Measurements from ENCODE around the gene DHRSX.

The DHRSX gene

GRCh38 chrX:2408856-2409255, 91.9 kb downstream of the DHRSX start:
- no peak for DNase-seq (ENCODE audit: low read depth)
- H3K4me3 ChIP-seq (ENCODE audit: low read depth, low read length) = no peak overlapping the region
- TF ChIP-seq, protein P1, sequence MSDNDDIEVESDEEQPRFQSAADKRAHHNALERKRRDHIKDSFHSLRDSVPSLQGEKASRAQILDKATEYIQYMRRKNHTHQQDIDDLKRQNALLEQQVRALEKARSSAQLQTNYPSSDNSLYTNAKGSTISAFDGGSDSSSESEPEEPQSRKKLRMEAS (IDR thresholded peaks at IDR 0.05; ENCODE audit: low read depth, low read length) = no peak
- TF ChIP-seq POLR2A (IDR thresholded peaks at IDR 0.05; ENCODE audit: extremely low read depth, insufficient read length) (no peak), CTCF (IDR thresholded peaks at IDR 0.05; ENCODE audit: low read depth, low read length) (no peak), MYC (IDR thresholded peaks at IDR 0.05; ENCODE audit: low read depth, low read length) (no peak)

DNA sequence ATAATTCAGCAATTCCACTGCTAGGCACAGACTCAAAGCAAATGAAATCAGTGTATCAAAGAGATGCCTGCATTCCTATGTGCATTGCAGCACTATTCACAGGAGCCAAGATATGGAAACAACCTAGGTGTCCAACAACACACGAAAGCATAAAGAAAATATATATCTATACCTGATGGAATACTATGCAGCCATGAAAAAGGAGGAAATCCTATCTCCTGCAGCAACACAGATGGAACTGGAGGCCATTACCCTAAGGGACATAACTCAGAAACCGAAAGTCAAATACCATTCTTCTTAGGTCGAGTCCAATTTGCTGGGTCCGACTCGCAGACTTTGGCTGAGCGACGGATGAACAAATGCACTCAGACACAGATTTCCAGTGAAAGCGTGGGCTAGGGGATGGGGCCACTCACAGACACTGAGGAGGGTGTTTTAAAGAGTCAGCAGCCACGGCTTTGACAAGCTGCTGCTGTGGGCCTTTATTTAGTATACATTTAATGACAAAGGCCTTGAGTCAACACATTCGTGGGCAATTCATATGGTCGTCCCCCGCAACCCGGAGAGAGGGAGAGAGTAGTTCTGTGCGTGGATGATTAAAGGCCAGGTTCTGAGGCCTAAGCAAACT, 93.8 kb downstream of the DHRSX start:
- H3K4me3 ChIP-seq (ENCODE audit: low read depth, low read length) = no peak overlapping the region
- no peak for DNase-seq (ENCODE audit: low read depth)
- TF ChIP-seq, protein P1 (IDR thresholded peaks at IDR 0.05; ENCODE audit: low read depth, low read length) = no peak
- no peak for TF ChIP-seq POLR2A (IDR thresholded peaks at IDR 0.05; ENCODE audit: extremely low read depth, insufficient read length)
- no peak for TF ChIP-seq CTCF (IDR thresholded peaks at IDR 0.05; ENCODE audit: low read depth, low read length)
- TF ChIP-seq MYC (IDR thresholded peaks at IDR 0.05; ENCODE audit: low read depth, low read length) = no peak

GRCh38 chrX:2404776-2405175, 96.0 kb downstream of the DHRSX start:
- TF ChIP-seq CTCF (IDR thresholded peaks at IDR 0.05; ENCODE audit: low read depth, low read length) = no peak
- no peak for TF ChIP-seq MYC (IDR thresholded peaks at IDR 0.05; ENCODE audit: low read depth, low read length)
- TF ChIP-seq, protein P1 (IDR thresholded peaks at IDR 0.05; ENCODE audit: low read depth, low read length) = no peak
- TF ChIP-seq POLR2A (IDR thresholded peaks at IDR 0.05; ENCODE audit: extremely low read depth, insufficient read length) = no peak
- H3K4me3 ChIP-seq (ENCODE audit: low read depth, low read length) = no peak overlapping the region
- DNase-seq (ENCODE audit: low read depth) = no peak

- H3K4me3 ChIP-seq (ENCODE audit: low read depth, low read length) = no peak overlapping the region
- TF ChIP-seq POLR2A (IDR thresholded peaks at IDR 0.05; ENCODE audit: extremely low read depth, insufficient read length) (no peak), MYC (IDR thresholded peaks at IDR 0.05; ENCODE audit: low read depth, low read length) (no peak), CTCF (IDR thresholded peaks at IDR 0.05; ENCODE audit: low read depth, low read length) (no peak)
- TF ChIP-seq, protein P1 (IDR thresholded peaks at IDR 0.05; ENCODE audit: low read depth, low read length) = no peak
- DNase-seq (ENCODE audit: low read depth) = no peak
Observed at GRCh38 chrX:2402361-2402690, 98.5 kb downstream of the DHRSX start.

- no peak for DNase-seq (ENCODE audit: low read depth)
- TF ChIP-seq MYC (IDR thresholded peaks at IDR 0.05; ENCODE audit: low read depth, low read length) = no peak
- TF ChIP-seq, protein P1 (IDR thresholded peaks at IDR 0.05; ENCODE audit: low read depth, low read length) = no peak
- no peak for TF ChIP-seq CTCF (IDR thresholded peaks at IDR 0.05; ENCODE audit: low read depth, low read length)
- TF ChIP-seq POLR2A (IDR thresholded peaks at IDR 0.05; ENCODE audit: extremely low read depth, insufficient read length) = no peak
Observed at GRCh38 chrX:2401590-2402360, 99.0 kb downstream of the DHRSX start.

More at GRCh38 chrX:2401590-2402360, 99.0 kb downstream of the DHRSX start:
- no peak overlapping the region for H3K4me3 ChIP-seq (ENCODE audit: low read depth, low read length)

Data from NB4 (cell line).